ENCODE measurements around the gene ELMOD1. TPM values are rescaled to one million over a fixed set of nuclear protein-coding genes. Genes with fewer than 3 reads are reported as not detected.
A peak's percentile ranks its signal among the peaks of the same experiment; 100 is the strongest.

Gene ELMOD1
- total RNA-seq, 1 donor: 0.43 TPM

GRCh38 chr11:107660066-107660465 lies 69.1 kb downstream of the ELMOD1 start:
- no peak overlapping the region for H3K4me3 ChIP-seq (ENCODE audit: low read depth, low read length)
- TF ChIP-seq, protein P1, sequence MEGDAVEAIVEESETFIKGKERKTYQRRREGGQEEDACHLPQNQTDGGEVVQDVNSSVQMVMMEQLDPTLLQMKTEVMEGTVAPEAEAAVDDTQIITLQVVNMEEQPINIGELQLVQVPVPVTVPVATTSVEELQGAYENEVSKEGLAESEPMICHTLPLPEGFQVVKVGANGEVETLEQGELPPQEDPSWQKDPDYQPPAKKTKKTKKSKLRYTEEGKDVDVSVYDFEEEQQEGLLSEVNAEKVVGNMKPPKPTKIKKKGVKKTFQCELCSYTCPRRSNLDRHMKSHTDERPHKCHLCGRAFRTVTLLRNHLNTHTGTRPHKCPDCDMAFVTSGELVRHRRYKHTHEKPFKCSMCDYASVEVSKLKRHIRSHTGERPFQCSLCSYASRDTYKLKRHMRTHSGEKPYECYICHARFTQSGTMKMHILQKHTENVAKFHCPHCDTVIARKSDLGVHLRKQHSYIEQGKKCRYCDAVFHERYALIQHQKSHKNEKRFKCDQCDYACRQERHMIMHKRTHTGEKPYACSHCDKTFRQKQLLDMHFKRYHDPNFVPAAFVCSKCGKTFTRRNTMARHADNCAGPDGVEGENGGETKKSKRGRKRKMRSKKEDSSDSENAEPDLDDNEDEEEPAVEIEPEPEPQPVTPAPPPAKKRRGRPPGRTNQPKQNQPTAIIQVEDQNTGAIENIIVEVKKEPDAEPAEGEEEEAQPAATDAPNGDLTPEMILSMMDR (IDR thresholded peaks at IDR 0.05; ENCODE audit: insufficient read depth, low read depth, low read length): no peak
- no peak for DNase-seq (ENCODE audit: low read depth)

DNA sequence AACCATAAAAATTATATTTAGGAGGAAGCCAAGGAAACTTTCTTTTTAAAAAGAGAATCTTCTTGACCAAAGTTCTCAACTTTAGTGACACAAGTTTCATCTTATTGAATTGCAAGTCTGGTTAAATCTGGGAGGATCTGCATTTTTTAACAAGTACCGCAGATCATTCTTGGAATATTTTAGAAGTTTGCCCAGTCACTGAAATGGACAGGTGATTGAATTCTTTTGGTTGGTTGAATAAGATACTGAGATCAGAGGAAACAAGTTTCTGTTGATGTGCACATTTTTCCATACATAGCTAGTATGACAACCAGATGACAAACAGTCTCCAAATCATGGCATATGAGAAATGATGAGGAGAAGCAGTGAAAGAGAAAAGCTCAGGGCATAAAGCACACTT lies 70.7 kb downstream of the ELMOD1 start:
- TF ChIP-seq, protein P1 (IDR thresholded peaks at IDR 0.05; ENCODE audit: insufficient read depth, low read depth, low read length): no peak
- DNase-seq (ENCODE audit: low read depth): no peak
- H3K4me3 ChIP-seq (ENCODE audit: low read depth, low read length): no peak overlapping the region

DNA sequence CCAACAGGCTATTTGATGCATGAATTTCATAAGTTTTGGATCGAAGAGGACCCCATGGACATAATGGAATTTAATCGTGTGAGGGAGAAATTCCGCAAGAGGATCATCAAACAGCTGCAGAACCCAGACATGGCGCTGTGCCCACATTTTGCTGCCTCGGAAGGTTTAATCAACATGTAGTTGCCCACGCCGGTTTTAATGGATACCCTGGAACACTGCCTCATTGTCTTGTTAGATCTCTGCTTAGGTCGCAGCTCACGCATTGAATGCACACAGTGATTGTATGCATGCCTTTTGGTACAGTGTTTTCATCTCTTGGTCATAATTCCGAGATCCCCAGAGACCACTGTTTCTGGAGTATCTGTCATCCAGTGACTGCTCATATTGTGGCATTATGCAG lies 74.1 kb downstream of the ELMOD1 start:
- DNase-seq (ENCODE audit: low read depth): no peak
- TF ChIP-seq, protein P1 (IDR thresholded peaks at IDR 0.05; ENCODE audit: insufficient read depth, low read depth, low read length): no peak
- no peak overlapping the region for H3K4me3 ChIP-seq (ENCODE audit: low read depth, low read length)

GRCh38 chr11:107666911-107667613 lies 76.1 kb downstream of the ELMOD1 start:
- no peak for DNase-seq (ENCODE audit: low read depth)
- no peak overlapping the region for H3K4me3 ChIP-seq (ENCODE audit: low read depth, low read length)
- TF ChIP-seq, protein P1 (IDR thresholded peaks at IDR 0.05; ENCODE audit: insufficient read depth, low read depth, low read length): no peak

DNA sequence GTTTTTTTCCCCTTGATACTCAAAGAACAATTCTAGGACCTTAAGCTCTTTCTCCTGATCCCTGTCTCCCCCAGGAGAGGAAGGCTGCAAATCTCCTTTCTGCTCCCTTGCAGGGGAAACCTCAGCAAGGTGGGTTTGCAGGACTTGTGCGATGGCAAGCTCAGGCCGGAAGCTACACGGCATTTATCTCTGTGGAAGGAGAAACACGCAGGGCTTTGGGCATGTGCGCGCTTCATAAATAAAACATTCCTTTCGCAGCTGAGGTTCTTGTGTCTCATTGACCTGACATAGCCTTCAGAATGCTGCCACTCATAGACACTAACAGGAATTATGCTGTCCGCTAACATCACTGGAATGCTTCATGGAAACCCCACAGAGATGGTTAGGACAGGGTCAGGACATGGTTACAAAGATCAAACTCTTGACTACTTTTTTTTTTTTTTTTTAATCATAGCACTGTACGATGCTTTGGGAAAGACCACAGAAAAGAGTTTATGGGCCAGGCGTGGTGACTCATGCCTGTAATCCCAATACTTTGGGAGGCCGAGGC lies 78.3 kb downstream of the ELMOD1 start:
- TF ChIP-seq, protein P1 (IDR thresholded peaks at IDR 0.05; ENCODE audit: insufficient read depth, low read depth, low read length): no peak
- no peak overlapping the region for H3K4me3 ChIP-seq (ENCODE audit: low read depth, low read length)
- peak; percentile 28 for DNase-seq (ENCODE audit: low read depth)

- no peak for DNase-seq (ENCODE audit: low read depth)
- H3K4me3 ChIP-seq (ENCODE audit: low read depth, low read length): no peak overlapping the region
- TF ChIP-seq, protein P1 (IDR thresholded peaks at IDR 0.05; ENCODE audit: insufficient read depth, low read depth, low read length): no peak
Measured at GRCh38 chr11:107669893-107670601, 79.1 kb downstream of the ELMOD1 start.
